Placental pericyte (primary cell): ENCODE data around the gene ANAPC4. TPM values are rescaled to one million over a fixed set of nuclear protein-coding genes. Genes with fewer than 3 reads are reported as not detected.

ENCODE experiments used
- total RNA-seq: library from RNA; depleted of rRNA; stranded (reverse); fragments of >200 nt; gene quantifications from 2 replicates; pipeline ENCODE4 v1.2.3, GENCODE V29; 2012

Gene ANAPC4, protein sequence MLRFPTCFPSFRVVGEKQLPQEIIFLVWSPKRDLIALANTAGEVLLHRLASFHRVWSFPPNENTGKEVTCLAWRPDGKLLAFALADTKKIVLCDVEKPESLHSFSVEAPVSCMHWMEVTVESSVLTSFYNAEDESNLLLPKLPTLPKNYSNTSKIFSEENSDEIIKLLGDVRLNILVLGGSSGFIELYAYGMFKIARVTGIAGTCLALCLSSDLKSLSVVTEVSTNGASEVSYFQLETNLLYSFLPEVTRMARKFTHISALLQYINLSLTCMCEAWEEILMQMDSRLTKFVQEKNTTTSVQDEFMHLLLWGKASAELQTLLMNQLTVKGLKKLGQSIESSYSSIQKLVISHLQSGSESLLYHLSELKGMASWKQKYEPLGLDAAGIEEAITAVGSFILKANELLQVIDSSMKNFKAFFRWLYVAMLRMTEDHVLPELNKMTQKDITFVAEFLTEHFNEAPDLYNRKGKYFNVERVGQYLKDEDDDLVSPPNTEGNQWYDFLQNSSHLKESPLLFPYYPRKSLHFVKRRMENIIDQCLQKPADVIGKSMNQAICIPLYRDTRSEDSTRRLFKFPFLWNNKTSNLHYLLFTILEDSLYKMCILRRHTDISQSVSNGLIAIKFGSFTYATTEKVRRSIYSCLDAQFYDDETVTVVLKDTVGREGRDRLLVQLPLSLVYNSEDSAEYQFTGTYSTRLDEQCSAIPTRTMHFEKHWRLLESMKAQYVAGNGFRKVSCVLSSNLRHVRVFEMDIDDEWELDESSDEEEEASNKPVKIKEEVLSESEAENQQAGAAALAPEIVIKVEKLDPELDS
- 22.1 and 27.2 TPM in 2 replicates for total RNA-seq

GRCh38 chr4:25376754-25377571 lies at the start of gene ANAPC4:
ANAPC4 (plus strand) TSS chr4:25377263; CDS start chr4:25377428, 165 bp downstream.

Other genes with a start within 250 kb of the ANAPC4 start
- gene SEPSECS, start 216.8 kb upstream of the ANAPC4 start, total RNA-seq = 5.5 and 5.7 TPM in 2 replicates
- 12.7 and 39.2 TPM in 2 replicates for gene PI4K2B, start 143.2 kb upstream of the ANAPC4 start, total RNA-seq
- 10.1 and 13.7 TPM in 2 replicates for gene ZCCHC4, start 64.5 kb upstream of the ANAPC4 start, total RNA-seq